Rectal smooth muscle tissue (tissue), 1 donor: ENCODE results near the gene GABBR2.
"Not testable (repeated sequence)": the region's sequence is repeated elsewhere in the genome, so short reads cannot be mapped to it uniquely, and the experiment has no call there.

Experiments
- H3K27ac ChIP-seq: one replicate; pipeline ENCODE4 v1.7.0; 2013; ENCODE audit warnings: low read depth, low read length, inconsistent platforms
- H3K27me3 ChIP-seq: one replicate; pipeline ENCODE4 v1.7.0; 2013; ENCODE audit warnings: low read length; ENCODE audit not compliant: control insufficient read depth, insufficient read depth
- H3K36me3 ChIP-seq: one replicate; pipeline ENCODE4 v1.7.0; 2013; ENCODE audit warnings: low read length; ENCODE audit not compliant: control insufficient read depth, insufficient read depth
- H3K4me1 ChIP-seq: one replicate; pipeline ENCODE4 v1.7.0; 2013; ENCODE audit warnings: low read length; ENCODE audit not compliant: control insufficient read depth, insufficient read depth
- H3K4me3 ChIP-seq: one replicate; pipeline ENCODE4 v1.7.0; 2013; ENCODE audit warnings: low read length
- H3K9ac ChIP-seq: one replicate; pipeline ENCODE4 v1.7.0; 2013; ENCODE audit warnings: low read length

Gene GABBR2

GRCh38 chr9:98593354-98594253 is 115.1 kb downstream of the GABBR2 start:
- no peak overlapping the region for H3K9ac ChIP-seq
- no peaks in the 10 kb centered on the region for H3K4me1 ChIP-seq
- no peak overlapping the region for H3K4me3 ChIP-seq
- H3K36me3 ChIP-seq = no peaks in the 10 kb centered on the region
- no peak overlapping the region for H3K27ac ChIP-seq
- H3K27me3 ChIP-seq = no peaks in the 10 kb centered on the region

GRCh38 chr9:98591696-98592095 is 117.0 kb downstream of the GABBR2 start:
- Histone ChIP-seq H3K4me3 (no peak overlapping the region), H3K27ac (no peak overlapping the region), H3K9ac (no peak overlapping the region), H3K36me3 (no peaks in the 10 kb centered on the region), H3K27me3 (no peaks in the 10 kb centered on the region), H3K4me1 (no peaks in the 10 kb centered on the region)

GRCh38 chr9:98590101-98590500 is 118.6 kb downstream of the GABBR2 start:
- no peak overlapping the region for H3K9ac ChIP-seq
- no peak overlapping the region for H3K27ac ChIP-seq
- no peaks in the 10 kb centered on the region for H3K27me3 ChIP-seq
- no peaks in the 10 kb centered on the region for H3K4me1 ChIP-seq
- no peak overlapping the region for H3K4me3 ChIP-seq
- H3K36me3 ChIP-seq = no peaks in the 10 kb centered on the region

GRCh38 chr9:98589102-98589501 is 119.6 kb downstream of the GABBR2 start:
- Histone ChIP-seq H3K36me3 (no peaks in the 10 kb centered on the region), H3K27ac (no peak overlapping the region), H3K27me3 (no peaks in the 10 kb centered on the region), H3K9ac (no peak overlapping the region), H3K4me1 (no peaks in the 10 kb centered on the region), H3K4me3 (no peak overlapping the region)

- not testable (repeated sequence) for H3K27me3 ChIP-seq, H3K9ac ChIP-seq, H3K4me3 ChIP-seq, H3K27ac ChIP-seq, H3K4me1 ChIP-seq, H3K36me3 ChIP-seq
Observed at GRCh38 chr9:98584853-98585438, 123.8 kb downstream of the GABBR2 start.

- Histone ChIP-seq H3K4me3 (no peak overlapping the region), H3K36me3 (no peaks in the 10 kb centered on the region), H3K4me1 (no peaks in the 10 kb centered on the region), H3K9ac (no peak overlapping the region), H3K27ac (no peak overlapping the region), H3K27me3 (no peaks in the 10 kb centered on the region)
Observed at GRCh38 chr9:98584059-98584458, 124.7 kb downstream of the GABBR2 start.

- Histone ChIP-seq H3K27me3 (no peaks in the 10 kb centered on the region), H3K4me1 (no peaks in the 10 kb centered on the region), H3K36me3 (no peaks in the 10 kb centered on the region), H3K27ac (no peak overlapping the region), H3K4me3 (no peak overlapping the region), H3K9ac (no peak overlapping the region)
Observed at GRCh38 chr9:98583417-98583816, 125.3 kb downstream of the GABBR2 start.

- no peaks in the 10 kb centered on the region for H3K27me3 ChIP-seq
- no peak overlapping the region for H3K4me3 ChIP-seq
- H3K27ac ChIP-seq = no peak overlapping the region
- H3K4me1 ChIP-seq = no peaks in the 10 kb centered on the region
- no peaks in the 10 kb centered on the region for H3K36me3 ChIP-seq
- no peak overlapping the region for H3K9ac ChIP-seq
Observed at GRCh38 chr9:98580956-98581355, 127.8 kb downstream of the GABBR2 start.

GRCh38 chr9:98579700-98580099 is 129.0 kb downstream of the GABBR2 start:
- H3K27me3 ChIP-seq = no peaks in the 10 kb centered on the region
- no peaks in the 10 kb centered on the region for H3K36me3 ChIP-seq
- H3K9ac ChIP-seq = no peak overlapping the region
- H3K27ac ChIP-seq = no peak overlapping the region
- no peak overlapping the region for H3K4me3 ChIP-seq
- no peaks in the 10 kb centered on the region for H3K4me1 ChIP-seq

GRCh38 chr9:98577446-98577845 is 131.3 kb downstream of the GABBR2 start:
- Histone ChIP-seq H3K27me3 (no peaks in the 10 kb centered on the region), H3K27ac (no peak overlapping the region), H3K9ac (no peak overlapping the region), H3K4me3 (no peak overlapping the region), H3K4me1 (no peaks in the 10 kb centered on the region), H3K36me3 (no peaks in the 10 kb centered on the region)

- H3K4me1 ChIP-seq = no peaks in the 10 kb centered on the region
- no peak overlapping the region for H3K27ac ChIP-seq
- no peaks in the 10 kb centered on the region for H3K36me3 ChIP-seq
- H3K27me3 ChIP-seq = no peaks in the 10 kb centered on the region
- no peak overlapping the region for H3K4me3 ChIP-seq
- H3K9ac ChIP-seq = no peak overlapping the region
Observed at GRCh38 chr9:98576859-98577258, 131.9 kb downstream of the GABBR2 start.

- H3K27ac ChIP-seq = no peak overlapping the region
- no peaks in the 10 kb centered on the region for H3K36me3 ChIP-seq
- H3K9ac ChIP-seq = no peak overlapping the region
- H3K4me1 ChIP-seq = no peaks in the 10 kb centered on the region
- no peak overlapping the region for H3K4me3 ChIP-seq
- no peaks in the 10 kb centered on the region for H3K27me3 ChIP-seq
Observed at GRCh38 chr9:98576354-98576753, 132.4 kb downstream of the GABBR2 start.
